ENCODE measurements around the gene TADA2A.

Gene TADA2A

GRCh38 chr17:37494401-37494831 lies 87.7 kb downstream of the TADA2A start:
- DNase-seq (ENCODE audit: low read depth): no peak
- TF ChIP-seq, protein P1, sequence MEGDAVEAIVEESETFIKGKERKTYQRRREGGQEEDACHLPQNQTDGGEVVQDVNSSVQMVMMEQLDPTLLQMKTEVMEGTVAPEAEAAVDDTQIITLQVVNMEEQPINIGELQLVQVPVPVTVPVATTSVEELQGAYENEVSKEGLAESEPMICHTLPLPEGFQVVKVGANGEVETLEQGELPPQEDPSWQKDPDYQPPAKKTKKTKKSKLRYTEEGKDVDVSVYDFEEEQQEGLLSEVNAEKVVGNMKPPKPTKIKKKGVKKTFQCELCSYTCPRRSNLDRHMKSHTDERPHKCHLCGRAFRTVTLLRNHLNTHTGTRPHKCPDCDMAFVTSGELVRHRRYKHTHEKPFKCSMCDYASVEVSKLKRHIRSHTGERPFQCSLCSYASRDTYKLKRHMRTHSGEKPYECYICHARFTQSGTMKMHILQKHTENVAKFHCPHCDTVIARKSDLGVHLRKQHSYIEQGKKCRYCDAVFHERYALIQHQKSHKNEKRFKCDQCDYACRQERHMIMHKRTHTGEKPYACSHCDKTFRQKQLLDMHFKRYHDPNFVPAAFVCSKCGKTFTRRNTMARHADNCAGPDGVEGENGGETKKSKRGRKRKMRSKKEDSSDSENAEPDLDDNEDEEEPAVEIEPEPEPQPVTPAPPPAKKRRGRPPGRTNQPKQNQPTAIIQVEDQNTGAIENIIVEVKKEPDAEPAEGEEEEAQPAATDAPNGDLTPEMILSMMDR (conservative IDR thresholded peaks at IDR 0.05; ENCODE audit: low read depth, low read length): no peak
- no peak overlapping the region for H3K4me3 ChIP-seq (ENCODE audit: low read length)

DNA sequence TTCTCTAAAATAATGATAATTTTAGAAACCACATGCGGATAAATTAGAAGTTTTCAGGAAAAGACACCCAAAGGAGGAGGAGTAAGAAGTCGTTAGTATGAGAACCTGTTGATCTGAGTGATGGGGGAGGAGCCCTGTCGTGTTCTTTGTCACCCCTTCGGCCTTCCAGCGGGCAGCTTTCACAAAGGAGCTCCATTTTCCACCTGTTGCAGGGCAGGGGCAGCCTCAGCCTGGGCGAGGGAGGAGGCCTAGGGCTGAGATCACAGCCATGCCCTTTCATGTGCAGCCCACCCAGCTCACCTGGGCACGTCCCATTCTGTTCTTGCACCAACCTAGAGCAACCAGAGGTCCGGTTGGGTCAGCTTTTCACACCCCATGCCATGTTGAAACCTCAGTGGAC lies 88.3 kb downstream of the TADA2A start:
- no peak for DNase-seq (ENCODE audit: low read depth)
- TF ChIP-seq, protein P1 (conservative IDR thresholded peaks at IDR 0.05; ENCODE audit: low read depth, low read length): no peak

DNA sequence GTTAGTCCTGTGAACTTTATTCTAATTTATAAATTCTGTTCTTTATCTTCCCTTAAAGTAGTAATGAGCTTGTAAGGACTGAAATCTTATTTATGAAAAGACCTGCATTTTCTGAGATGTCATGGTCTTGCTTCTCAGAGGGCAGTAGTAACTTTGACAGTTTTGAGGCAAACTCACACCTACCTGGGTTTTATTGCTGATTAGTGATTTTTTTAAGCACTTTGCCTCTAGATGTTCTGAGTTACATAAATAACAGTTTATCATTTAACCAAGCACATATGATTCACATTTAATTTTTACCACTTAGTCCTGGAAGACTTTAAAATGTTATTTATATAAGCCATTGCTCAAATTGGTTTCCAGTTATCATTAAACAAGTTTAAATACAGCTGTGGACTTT lies 93.7 kb downstream of the TADA2A start:
- no peak for DNase-seq (ENCODE audit: low read depth)
- TF ChIP-seq, protein P1 (conservative IDR thresholded peaks at IDR 0.05; ENCODE audit: low read depth, low read length): no peak
- H3K4me3 ChIP-seq (ENCODE audit: low read length): no peak overlapping the region

More for the DNA sequence above, 88.3 kb downstream of the TADA2A start:
- no peak overlapping the region for H3K4me3 ChIP-seq (ENCODE audit: low read length)

- DNase-seq (ENCODE audit: low read depth): no peak
- H3K4me3 ChIP-seq (ENCODE audit: low read length): no peak overlapping the region
- TF ChIP-seq, protein P1 (conservative IDR thresholded peaks at IDR 0.05; ENCODE audit: low read depth, low read length): no peak
Measured at GRCh38 chr17:37502009-37502936, 95.6 kb downstream of the TADA2A start.

- no peak for DNase-seq (ENCODE audit: low read depth)
- no peak overlapping the region for H3K4me3 ChIP-seq (ENCODE audit: low read length)
- TF ChIP-seq, protein P1 (conservative IDR thresholded peaks at IDR 0.05; ENCODE audit: low read depth, low read length): no peak
Measured at GRCh38 chr17:37503148-37503547, 96.5 kb downstream of the TADA2A start.

DNA sequence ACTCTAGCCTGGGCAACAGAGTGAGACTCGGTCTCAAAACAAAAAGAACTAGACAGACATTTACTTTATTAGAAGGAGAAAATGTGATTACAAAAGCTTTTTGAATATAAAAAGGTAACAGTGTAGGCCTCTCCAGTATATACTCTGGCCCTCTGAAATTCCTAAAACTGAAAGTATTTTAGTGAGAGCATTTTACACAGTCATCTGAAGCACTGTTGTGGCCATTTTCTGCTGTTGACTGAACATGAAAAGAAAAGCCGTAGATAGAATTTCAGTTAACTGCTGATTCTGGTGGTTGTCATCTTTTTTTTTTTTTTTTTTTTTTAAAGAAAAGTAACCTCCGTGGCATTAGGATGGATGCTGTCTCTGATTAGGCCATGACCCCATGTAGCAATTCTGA lies 98.6 kb downstream of the TADA2A start:
- H3K4me3 ChIP-seq (ENCODE audit: low read length): no peak overlapping the region
- TF ChIP-seq, protein P1 (conservative IDR thresholded peaks at IDR 0.05; ENCODE audit: low read depth, low read length): no peak
- DNase-seq (ENCODE audit: low read depth): no peak

DNA sequence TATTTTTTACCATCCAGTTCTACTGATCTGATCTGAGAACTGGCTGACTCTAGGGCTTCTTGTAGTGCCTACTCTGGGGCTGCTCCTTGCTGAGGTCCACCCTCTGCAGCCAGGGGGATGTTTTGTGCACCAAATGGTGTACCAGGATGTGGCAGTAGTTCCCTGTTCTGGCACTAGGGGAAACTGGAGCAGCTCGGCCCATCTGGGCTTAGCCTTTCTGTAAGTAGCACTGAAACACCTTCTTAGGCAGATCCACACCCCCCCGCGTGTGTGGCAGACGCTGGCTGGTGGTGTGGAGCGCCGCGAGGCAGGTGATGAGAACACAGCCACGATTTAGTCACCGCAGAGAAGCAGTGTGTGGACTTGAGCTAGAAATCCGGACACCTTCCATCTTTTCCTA lies 100.0 kb downstream of the TADA2A start:
- TF ChIP-seq, protein P1 (conservative IDR thresholded peaks at IDR 0.05; ENCODE audit: low read depth, low read length): peak; percentile 70
- H3K4me3 ChIP-seq (ENCODE audit: low read length): no peak overlapping the region
- no peak for DNase-seq (ENCODE audit: low read depth)

Measured in retinal pigment epithelial cell (primary cell).